GM12875 (cell line): Measurements from ENCODE around the gene OTOA.
"Not testable (repeated sequence)": the region's sequence is repeated elsewhere in the genome, so short reads cannot be mapped to it uniquely, and the experiment has no call there.

Experiments used
- H3K4me3 ChIP-seq: one replicate; pipeline ENCODE4 v1.5.1; 2011; ENCODE audit warnings: low read depth, low read length, control low read depth
- CTCF ChIP-seq: IDR thresholded peaks from 2 replicates; pipeline ENCODE4 v1.5.1; 2011; ENCODE audit warnings: low read depth, mild to moderate bottlenecking, control low read depth, inconsistent platforms, low read length, moderate library complexity, borderline replicate concordance; ENCODE audit not compliant: insufficient read depth

OTOA gene

DNA sequence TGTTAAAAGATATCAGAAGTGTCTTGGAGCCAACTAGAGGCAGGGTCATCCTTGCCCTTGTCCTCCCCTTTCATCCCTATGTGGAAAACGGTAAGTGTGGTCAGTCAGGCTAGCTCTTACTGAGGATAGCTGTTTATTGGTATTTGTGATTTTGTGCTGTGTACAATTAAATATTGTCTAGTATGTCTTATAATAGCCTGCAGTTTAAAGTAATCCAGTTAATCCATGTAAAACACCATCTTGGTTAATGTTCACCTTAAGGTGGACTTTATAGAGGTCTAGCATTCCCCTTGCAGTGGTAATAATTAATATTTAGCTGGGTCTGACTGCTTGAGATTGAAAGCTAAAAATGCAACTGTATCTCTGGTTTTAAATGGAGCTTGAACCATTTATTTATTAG, 38.7 kb upstream of the OTOA start:
- TF ChIP-seq CTCF, result no peak
- H3K4me3 ChIP-seq, result no peak overlapping the region

- TF ChIP-seq CTCF, result no peak
- no peak overlapping the region for H3K4me3 ChIP-seq
These were observed 37.0 kb upstream of the OTOA start for GRCh38 chr16:21626659-21627277.

DNA sequence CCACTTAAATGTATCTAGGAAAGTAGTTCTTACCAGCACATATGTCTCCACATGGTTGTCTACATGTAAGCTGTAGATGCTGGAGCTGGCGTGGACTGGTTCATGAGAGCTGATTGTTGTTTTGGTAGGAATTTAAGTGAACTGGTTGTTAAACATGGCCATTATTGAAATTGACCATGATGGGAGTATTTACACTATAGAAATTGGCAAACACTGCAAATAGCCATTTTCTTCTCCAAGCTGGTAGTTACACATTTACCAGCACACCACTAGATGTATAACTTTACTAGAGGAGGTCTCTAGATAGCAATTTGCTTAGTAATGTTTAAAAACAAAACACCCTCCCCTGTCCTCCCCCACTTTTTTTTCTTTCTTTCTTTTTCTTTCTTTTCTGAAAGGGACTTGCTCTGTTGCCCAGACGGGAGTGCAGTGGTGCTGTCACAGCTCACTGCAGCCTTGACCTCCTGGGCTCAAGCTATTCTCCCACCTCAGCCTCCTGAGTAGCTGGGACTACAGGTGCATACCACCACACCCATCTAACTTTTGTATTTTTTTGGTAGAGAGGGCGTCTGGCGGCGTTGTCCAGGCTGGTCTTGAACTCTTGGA, 35.5 kb upstream of the OTOA start:
- no peak for TF ChIP-seq CTCF
- no peak overlapping the region for H3K4me3 ChIP-seq

- no peak overlapping the region for H3K4me3 ChIP-seq
- TF ChIP-seq CTCF, result no peak
These were observed 35.0 kb upstream of the OTOA start for GRCh38 chr16:21628772-21629171.

DNA sequence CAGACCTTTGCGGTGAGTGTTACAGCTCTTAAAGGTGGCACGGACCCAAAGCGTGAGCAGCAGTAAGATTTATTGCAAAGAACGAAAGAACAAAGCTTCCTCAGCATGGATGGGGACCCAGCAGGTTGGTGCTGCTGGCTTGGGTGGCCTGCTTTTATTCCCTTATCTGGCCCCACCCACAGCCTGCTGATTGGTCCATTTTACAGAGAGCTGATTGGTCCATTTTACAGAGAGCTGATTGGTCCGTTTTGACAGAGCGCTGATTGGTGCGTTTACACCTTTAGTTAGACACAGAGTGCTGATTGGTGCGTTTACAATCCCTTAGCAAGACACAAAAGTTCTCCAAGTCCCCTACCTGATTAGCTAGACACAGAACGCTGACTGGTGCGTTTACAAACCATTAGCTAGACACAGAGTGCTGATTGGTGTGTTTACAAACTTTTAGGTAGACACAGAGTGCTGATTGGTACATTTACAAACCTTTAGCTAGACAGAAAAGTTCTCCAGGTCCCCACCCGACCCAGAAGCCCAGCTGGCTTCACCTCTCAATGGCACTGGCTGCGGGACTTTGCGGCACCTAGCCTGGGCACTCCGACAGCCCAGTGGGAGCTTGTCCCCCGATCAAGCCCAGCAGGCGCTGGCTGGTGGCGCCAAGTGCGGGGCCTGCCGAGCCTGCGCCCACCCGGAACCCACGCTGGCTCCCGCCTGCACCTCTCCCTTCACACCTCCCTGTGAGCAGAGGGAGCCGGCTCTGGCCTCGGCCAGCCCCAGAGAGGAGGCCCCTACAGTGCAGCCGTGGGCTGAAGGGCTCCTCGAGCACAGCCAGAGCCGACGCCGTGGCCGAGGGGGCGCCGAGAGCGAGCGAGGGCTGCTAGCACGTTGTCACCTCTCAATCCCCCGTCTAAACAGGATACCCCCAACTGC, 33.9 kb upstream of the OTOA start:
- not testable (repeated sequence) for H3K4me3 ChIP-seq

DNA sequence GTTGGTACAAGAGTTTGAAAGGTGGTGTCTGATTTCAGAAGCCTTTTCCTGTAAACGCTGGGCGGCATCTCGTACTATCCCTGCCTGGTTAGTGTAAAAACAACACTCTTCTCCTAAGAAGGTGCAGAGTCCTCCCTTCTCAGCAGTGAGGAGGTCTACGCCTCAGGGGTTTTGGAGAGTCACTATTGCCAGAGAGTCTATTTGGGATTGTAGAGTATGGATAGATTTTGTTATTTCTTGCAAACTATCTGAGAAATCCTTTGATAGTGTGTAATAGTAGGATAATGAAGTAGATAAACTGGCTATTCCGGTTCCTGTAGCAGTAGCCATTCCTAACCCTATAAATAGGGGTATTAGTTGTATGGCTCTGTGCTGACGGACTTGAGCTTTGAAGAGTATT, 32.9 kb upstream of the OTOA start:
- not testable (repeated sequence) for H3K4me3 ChIP-seq

DNA sequence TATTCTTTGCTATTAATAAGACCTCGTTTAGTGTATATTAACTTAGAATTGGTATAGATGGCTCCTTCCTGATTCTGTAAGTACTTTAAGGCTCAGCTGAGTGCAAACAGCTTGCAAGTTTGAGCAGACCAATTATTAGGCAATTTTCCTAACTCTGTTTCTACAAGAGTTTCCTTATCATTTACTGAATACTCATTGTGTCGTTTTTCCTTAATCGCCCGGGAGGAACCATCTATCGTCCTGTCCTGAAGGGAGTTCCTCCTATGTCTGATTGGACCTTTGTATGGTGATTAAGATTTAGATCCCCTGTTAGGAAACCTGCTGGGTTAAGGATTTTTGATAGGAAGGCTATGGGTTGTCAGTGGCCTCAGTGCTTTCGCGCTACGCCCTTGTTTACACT, 32.4 kb upstream of the OTOA start:
- not testable (repeated sequence) for H3K4me3 ChIP-seq

DNA sequence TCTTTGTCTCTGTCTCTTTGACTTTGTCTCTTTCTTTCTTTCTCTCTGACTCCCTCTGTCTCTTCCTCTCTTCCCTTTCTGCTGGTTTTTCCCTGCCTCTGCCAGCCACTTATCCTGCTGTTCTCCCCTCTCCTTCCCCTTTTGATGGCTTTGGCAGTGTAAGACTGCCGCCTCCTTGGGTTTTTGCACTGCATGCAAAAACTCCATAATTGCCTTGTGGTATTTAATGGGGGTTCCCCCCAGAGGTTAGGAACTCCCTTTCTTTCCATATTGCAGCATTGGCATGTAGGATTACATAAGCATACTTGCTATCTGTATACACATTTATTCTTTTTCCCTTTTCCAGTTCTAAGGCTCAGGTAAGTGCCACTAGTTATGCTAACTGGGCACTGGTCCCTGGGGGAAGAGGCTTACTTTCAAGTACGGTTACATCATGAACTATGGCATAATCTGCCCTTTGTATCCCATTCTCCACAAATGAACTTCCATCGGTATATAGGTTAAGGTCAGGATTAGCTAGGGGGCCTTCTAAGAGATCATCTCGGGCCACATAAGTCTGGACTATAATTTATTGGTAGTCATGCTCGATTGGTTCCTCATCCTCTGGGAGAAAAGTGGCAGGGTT, 31.7 kb upstream of the OTOA start:
- not testable (repeated sequence) for H3K4me3 ChIP-seq

DNA sequence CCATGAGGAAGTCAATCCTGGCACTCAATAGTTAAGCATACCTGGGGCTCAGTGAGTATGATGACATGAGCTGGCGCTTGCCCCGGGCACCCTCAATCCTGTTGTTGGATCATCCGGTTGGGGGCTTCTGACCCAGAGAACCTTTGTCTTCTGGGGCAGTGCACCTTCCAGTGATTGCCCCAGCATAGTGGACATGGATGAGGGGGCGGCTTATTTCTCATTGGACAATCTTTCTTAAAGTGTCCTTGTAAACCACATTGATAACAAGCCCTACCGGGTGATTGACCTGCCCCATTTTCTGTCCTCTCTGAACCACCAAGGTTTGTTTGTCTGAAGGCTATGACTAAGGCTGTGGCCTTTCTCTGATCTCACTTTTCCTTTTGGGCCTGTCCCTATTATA, 29.6 kb upstream of the OTOA start:
- H3K4me3 ChIP-seq, result no peak overlapping the region
- TF ChIP-seq CTCF, result no peak

- H3K4me3 ChIP-seq, result not testable (repeated sequence)
These were observed 28.1 kb upstream of the OTOA start for GRCh38 chr16:21635694-21636093.
